Germinal center (tissue), 1 donor: ENCODE measurements around the gene KRTAP5-5.
"Not testable (repeated sequence)": the region's sequence is repeated elsewhere in the genome, so short reads cannot be mapped to it uniquely, and the experiment has no call there.

Experiments used
- DNase-seq: peaks from one replicate; pipeline ENCODE4 v3.0.0; 2012; ENCODE audit warnings: mixed read lengths, low spot score

KRTAP5-5 gene

GRCh38 chr11:1629326-1630185 lies at the start of gene KRTAP5-5:
KRTAP5-5 (plus strand) TSS chr11:1629775; CDS start chr11:1629841, 66 bp downstream.
- DNase-seq: no peak

- no peak for DNase-seq
These were observed 47.6 kb upstream of the KRTAP5-5 start for GRCh38 chr11:1581976-1582375.

- not testable (repeated sequence) for DNase-seq
These were observed 46.7 kb upstream of the KRTAP5-5 start for GRCh38 chr11:1582909-1583308.

- DNase-seq: not testable (repeated sequence)
These were observed 44.8 kb upstream of the KRTAP5-5 start, which contains the start of gene KRTAP5-1 for GRCh38 chr11:1584661-1585370. KRTAP5-1 (minus strand) TSS chr11:1585283; CDS start chr11:1585249, 34 bp downstream.

- DNase-seq: no peak
These were observed 42.9 kb upstream of the KRTAP5-5 start for GRCh38 chr11:1586699-1587098.

- not testable (repeated sequence) for DNase-seq
These were observed 40.2 kb upstream of the KRTAP5-5 start for GRCh38 chr11:1589191-1589963.

- DNase-seq: no peak
These were observed 39.6 kb upstream of the KRTAP5-5 start for GRCh38 chr11:1589996-1590395.

- no peak for DNase-seq
These were observed 36.9 kb upstream of the KRTAP5-5 start for GRCh38 chr11:1592628-1593027.

- not testable (repeated sequence) for DNase-seq
These were observed 33.5 kb upstream of the KRTAP5-5 start for GRCh38 chr11:1595994-1596575.

- DNase-seq: not testable (repeated sequence)
These were observed 32.9 kb upstream of the KRTAP5-5 start for GRCh38 chr11:1596576-1597121.

GRCh38 chr11:1597331-1597993 lies 32.1 kb upstream of the KRTAP5-5 start:
- no peak for DNase-seq

GRCh38 chr11:1597994-1598380 lies 31.6 kb upstream of the KRTAP5-5 start, which contains the start of gene KRTAP5-2:
KRTAP5-2 (minus strand) TSS chr11:1598294; CDS start chr11:1598250, 44 bp downstream.
- DNase-seq: no peak

- DNase-seq: not testable (repeated sequence)
These were observed 31.2 kb upstream of the KRTAP5-5 start for GRCh38 chr11:1598406-1598805.

GRCh38 chr11:1598816-1599215 lies 30.8 kb upstream of the KRTAP5-5 start:
- no peak for DNase-seq

GRCh38 chr11:1600626-1601025 lies 28.9 kb upstream of the KRTAP5-5 start:
- no peak for DNase-seq

GRCh38 chr11:1601663-1602062 lies 27.9 kb upstream of the KRTAP5-5 start:
- DNase-seq: not testable (repeated sequence)

- DNase-seq: no peak
These were observed 25.9 kb upstream of the KRTAP5-5 start for GRCh38 chr11:1603629-1604028.

GRCh38 chr11:1604181-1604580 lies 25.4 kb upstream of the KRTAP5-5 start:
- DNase-seq: no peak

- no peak for DNase-seq
These were observed 24.9 kb upstream of the KRTAP5-5 start for GRCh38 chr11:1604711-1605110.

GRCh38 chr11:1605923-1606322 lies 23.7 kb upstream of the KRTAP5-5 start:
- DNase-seq: peak; percentile 69
